Ovary (tissue), 3 donors: ENCODE results near the gene SH3PXD2B.
A peak's percentile ranks its signal among the peaks of the same experiment; 100 is the strongest.

ENCODE experiments used
- EP300 ChIP-seq: sonication (generic); formaldehyde crosslinking; IDR thresholded peaks from one replicate; pipeline ENCODE4 v1.6.1; 2017; ENCODE audit warnings: antibody characterized with exemption
- POLR2A ChIP-seq: fragments of 450-650 bp; IDR thresholded peaks from one replicate; pipeline ENCODE4 v1.6.1; 2017; ENCODE audit warnings: antibody characterized with exemption, mild to moderate bottlenecking, moderate library complexity
- TF ChIP-seq, protein P1 (sequence below), 3 donors: fragments of 450-650 bp in 2 of 3; fragments of 200-600 bp in 1 of 3; IDR thresholded peaks; one replicate each; pipeline versions ENCODE4 v1.5.1 to v1.8.0; 2016 to 2022; ENCODE audit warnings: antibody characterized with exemption in 3 of 3, mild to moderate bottlenecking in 1 of 3
- donor health status: DM: no; HTN: no; CAD: no.

DNA sequence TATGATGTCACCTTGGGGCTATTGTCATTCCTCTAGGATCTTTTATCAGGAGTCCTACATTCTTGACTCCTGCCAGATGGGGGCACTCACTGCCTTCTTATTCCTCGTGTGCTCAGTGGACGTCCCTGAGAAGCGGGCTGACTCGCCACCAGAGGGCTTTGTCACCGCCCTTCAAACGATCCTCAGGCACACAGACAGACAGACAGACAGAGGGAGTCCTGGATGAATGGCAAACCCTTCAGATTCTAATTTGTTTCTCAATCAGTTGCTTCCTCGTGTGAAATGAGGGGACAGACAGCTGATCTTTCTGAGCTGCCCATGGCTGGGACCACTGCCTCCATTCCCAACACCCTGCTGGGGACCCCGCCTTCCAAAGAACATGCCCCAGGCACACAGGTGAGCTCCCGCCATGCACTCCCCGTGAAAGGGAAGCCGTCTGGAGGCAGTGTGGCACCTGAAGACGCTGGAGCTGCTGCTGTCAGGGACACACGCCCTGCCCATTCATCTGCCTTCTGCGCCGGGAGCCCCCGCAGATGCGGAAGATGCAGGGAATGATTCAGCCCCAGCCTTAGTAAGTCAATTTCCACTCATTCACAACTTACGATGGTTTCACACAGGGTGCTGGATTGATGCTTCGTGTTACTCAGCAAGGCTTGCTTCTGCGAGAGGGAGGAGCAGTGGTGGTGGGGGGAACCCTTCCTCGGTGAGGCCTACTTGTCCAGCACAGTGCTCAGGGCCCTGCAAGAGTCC, 24.9 kb upstream of the SH3PXD2B start:
- TF ChIP-seq, protein P1, sequence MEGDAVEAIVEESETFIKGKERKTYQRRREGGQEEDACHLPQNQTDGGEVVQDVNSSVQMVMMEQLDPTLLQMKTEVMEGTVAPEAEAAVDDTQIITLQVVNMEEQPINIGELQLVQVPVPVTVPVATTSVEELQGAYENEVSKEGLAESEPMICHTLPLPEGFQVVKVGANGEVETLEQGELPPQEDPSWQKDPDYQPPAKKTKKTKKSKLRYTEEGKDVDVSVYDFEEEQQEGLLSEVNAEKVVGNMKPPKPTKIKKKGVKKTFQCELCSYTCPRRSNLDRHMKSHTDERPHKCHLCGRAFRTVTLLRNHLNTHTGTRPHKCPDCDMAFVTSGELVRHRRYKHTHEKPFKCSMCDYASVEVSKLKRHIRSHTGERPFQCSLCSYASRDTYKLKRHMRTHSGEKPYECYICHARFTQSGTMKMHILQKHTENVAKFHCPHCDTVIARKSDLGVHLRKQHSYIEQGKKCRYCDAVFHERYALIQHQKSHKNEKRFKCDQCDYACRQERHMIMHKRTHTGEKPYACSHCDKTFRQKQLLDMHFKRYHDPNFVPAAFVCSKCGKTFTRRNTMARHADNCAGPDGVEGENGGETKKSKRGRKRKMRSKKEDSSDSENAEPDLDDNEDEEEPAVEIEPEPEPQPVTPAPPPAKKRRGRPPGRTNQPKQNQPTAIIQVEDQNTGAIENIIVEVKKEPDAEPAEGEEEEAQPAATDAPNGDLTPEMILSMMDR (IDR thresholded peaks at IDR 0.05): peak; percentile 53 to 99 (median 98)
- TF ChIP-seq EP300: no peak
- TF ChIP-seq POLR2A: peak; percentile 54
